SK-N-SH (cell line): ENCODE measurements around the gene CES3. TPM values are rescaled to one million over a fixed set of nuclear protein-coding genes. Genes with fewer than 3 reads are reported as not detected.

Experiments used
- CTCF ChIA-PET: fragments of 300-600, 350-600 bp; formaldehyde crosslinking; extraction: SDS; loops from one replicate; lab custom pipeline; 2021; lab: Yijun Ruan, JAX
- POLR2A ChIA-PET: fragments of 350-600 bp; sonication (Branson Sonifier 250); formaldehyde crosslinking; extraction: SDS; loops from one replicate; lab custom pipeline; 2020; ENCODE audit warnings: antibody characterized with exemption, inconsistent platforms; lab: Yijun Ruan, JAX
- DNase-seq: peaks from one replicate; pipeline ENCODE4 v3.0.0; 2012
- H2AFZ ChIP-seq: fragments of 200-600 bp; sonication (generic); 2 replicates; pipeline ENCODE4 v1.8.1; 2016; ENCODE audit warnings: antibody characterized with exemption, mild to moderate bottlenecking, low read depth
- H3F3A ChIP-seq: fragments of 200-600 bp; sonication (generic); replicated peaks from 2 replicates; pipeline ENCODE3; 2016; ENCODE audit warnings: antibody characterized with exemption, mild to moderate bottlenecking; ENCODE audit not compliant: insufficient read depth
- H3K27ac ChIP-seq, 2 experiments: fragments of 200-500 bp in 1 of 2; fragments of 200-600 bp in 1 of 2; sonication (Bioruptor generic) in 1 of 2; sonication (generic), shearing (Covaris generic) in 1 of 2; 2 replicates each; pipeline versions ENCODE4 v1.5.1 to v1.6.1; 2014 to 2016; ENCODE audit warnings: low read depth in 2 of 2, inconsistent platforms in 1 of 2, low read length in 1 of 2, mild to moderate bottlenecking in 1 of 2, mixed read lengths in 1 of 2
- H3K27me3 ChIP-seq: fragments of 200-600 bp; sonication (generic), shearing (Covaris generic); 2 replicates; pipeline ENCODE4 v1.6.1; 2016; ENCODE audit warnings: mixed run types; ENCODE audit not compliant: insufficient read depth
- H3K36me3 ChIP-seq, 2 experiments: fragments of 200-500 bp in 1 of 2; fragments of 200-600 bp in 1 of 2; sonication (Bioruptor generic) in 1 of 2; sonication (generic) in 1 of 2; replicated peaks in 1 of 2; 2 replicates each; pipeline versions ENCODE3 to v1.5.1; 2014 to 2016; ENCODE audit warnings: low read length in 1 of 2, mild to moderate bottlenecking in 1 of 2; ENCODE audit not compliant: insufficient read depth in 2 of 2, control insufficient read depth in 1 of 2
- H3K4me1 ChIP-seq, 2 experiments: fragments of 200-500 bp in 1 of 2; fragments of 200-600 bp in 1 of 2; sonication (Bioruptor generic) in 1 of 2; sonication (generic), shearing (Covaris generic) in 1 of 2; 2 replicates each; pipeline versions ENCODE4 v1.5.1 to v1.6.1; 2014 to 2016; ENCODE audit warnings: low read depth in 1 of 2, low read length in 1 of 2, mixed run types in 1 of 2; ENCODE audit not compliant: insufficient read depth in 2 of 2, control insufficient read depth in 1 of 2
- H3K4me2 ChIP-seq: fragments of 200-600 bp; sonication (generic), shearing (Covaris generic); 2 replicates; pipeline ENCODE4 v1.6.1; 2017; ENCODE audit warnings: mixed run types
- H3K4me3 ChIP-seq, 2 experiments: fragments of 200-500 bp in 1 of 2; fragments of 200-600 bp in 1 of 2; sonication (Bioruptor generic) in 1 of 2; sonication (generic), shearing (Covaris generic) in 1 of 2; 2 replicates each; pipeline versions ENCODE4 v1.5.1 to v1.8.1; 2014 to 2016; ENCODE audit warnings: low read depth in 2 of 2, inconsistent platforms in 1 of 2, low read length in 1 of 2, mild to moderate bottlenecking in 1 of 2, mixed read lengths in 1 of 2, moderate library complexity in 1 of 2
- H3K79me2 ChIP-seq: fragments of 200-600 bp; sonication (generic); 2 replicates; pipeline ENCODE4 v1.8.1; 2017; ENCODE audit warnings: mild to moderate bottlenecking; ENCODE audit not compliant: insufficient read depth
- H3K9ac ChIP-seq: fragments of 200-600 bp; sonication (generic); 2 replicates; pipeline ENCODE4 v1.6.1; 2017; ENCODE audit warnings: mixed run types
- H3K9me2 ChIP-seq: fragments of 200-600 bp; sonication (generic); 2 replicates; pipeline ENCODE4 v1.6.1; 2017; ENCODE audit warnings: mixed run types
- H3K9me3 ChIP-seq: fragments of 200-600 bp; sonication (generic); 2 replicates; pipeline ENCODE4 v1.6.1; 2017; ENCODE audit warnings: mixed run types, mild to moderate bottlenecking, moderate library complexity
- H4K20me1 ChIP-seq: fragments of 200-600 bp; sonication (generic); 2 replicates; pipeline ENCODE4 v1.6.1; 2017; ENCODE audit warnings: mild to moderate bottlenecking, mixed run types; ENCODE audit not compliant: insufficient read depth
- GABPA ChIP-seq: IDR thresholded peaks from 2 replicates; pipeline ENCODE4 v1.4.0; 2012; ENCODE audit warnings: low read depth, mild to moderate bottlenecking
- JUND ChIP-seq: IDR thresholded peaks from 2 replicates; pipeline ENCODE4 v1.4.0; 2012
- MEF2A ChIP-seq: IDR thresholded peaks from 2 replicates; pipeline ENCODE4 v1.4.0; 2012; ENCODE audit warnings: low read depth, borderline replicate concordance
- NRF1 ChIP-seq: IDR thresholded peaks from 2 replicates; pipeline ENCODE4 v1.6.1; 2012; ENCODE audit warnings: low read depth, mild to moderate bottlenecking, low read length
- PBX3 ChIP-seq: IDR thresholded peaks from 2 replicates; pipeline ENCODE4; 2012
- USF1 ChIP-seq: IDR thresholded peaks from 2 replicates; pipeline ENCODE4 v1.4.0; 2012; ENCODE audit warnings: low read depth, borderline replicate concordance
- WGBS: methylation state at CpG from one replicate; pipeline ENCODE4 v1.1.6; 2017; ENCODE audit warnings: low lambda C conversion rate; 5-methylcytosine and 5-hydroxymethylcytosine counted together
- polyA plus RNA-seq, 3 experiments: library from polyadenylated mRNA; depleted of rRNA; stranded (reverse); fragments of >200 nt; gene quantifications; 2 replicates each; pipeline ENCODE4 v1.2.3, GENCODE V29; 2012

CES3 gene
- polyA plus RNA-seq, 1 of the 3 experiments (the other 2 are of a cell fraction), result 1.4 TPM

GRCh38 chr16:66950971-66951790 lies 9.9 kb upstream of the CES3 start:
- Histone ChIP-seq H3K4me1 (peaks cover 0 to 8% of the 10 kb centered on the region in 2 experiments; a peak in 1 of 4 replicates), H4K20me1 (no peaks in the 10 kb centered on the region), H2AFZ (no peak overlapping the region), H3K79me2 (no peaks in the 10 kb centered on the region), H3K4me3 (no peak overlapping the region), H3K36me3 (no peaks in the 10 kb centered on the region), H3K9ac (no peak overlapping the region), H3K27ac (no peak overlapping the region), H3K9me3 (no peaks in the 10 kb centered on the region; the same call in 1 of the 2 replicates), H3K9me2 (no peaks in the 10 kb centered on the region), H3F3A (peaks cover 9% of the 10 kb centered on the region), H3K4me2 (no peak overlapping the region), H3K27me3 (no peaks in the 10 kb centered on the region)
- 72% methylated on average over 4 of the region's 4 CpGs for WGBS
- DNase-seq, result no peak
- TF ChIP-seq GABPA, result no peak
- no peak for TF ChIP-seq PBX3
- no peak for TF ChIP-seq MEF2A
- ChIA-PET POLR2A (no interaction called here), CTCF (interaction anchor here (0.8 to 6.2 kb wide), 7 partner anchors 13 to 209 kb away, joined by 3 to 81 read pairs (median 3); partner anchors contain the start of gene CES3)

GRCh38 chr16:66952430-66953110 lies 8.5 kb upstream of the CES3 start:
- CTCF ChIA-PET, result interaction anchor here (0.6 to 6.2 kb wide), 17 partner anchors 8 to 347 kb away, joined by 3 to 81 read pairs (median 4); partner anchors contain the start of genes B3GNT9 and CES3
- peaks cover 5% of the 10 kb centered on the region for H3F3A ChIP-seq

More at GRCh38 chr16:66952430-66953110, 8.5 kb upstream of the CES3 start:
- H3K4me1 ChIP-seq, result peaks cover 0 to 7% of the 10 kb centered on the region in 2 experiments; a peak in 1 of 4 replicates
- H2AFZ ChIP-seq, result no peak overlapping the region
- H4K20me1 ChIP-seq, result no peaks in the 10 kb centered on the region
- H3K36me3 ChIP-seq, result no peaks in the 10 kb centered on the region
- no peaks in the 10 kb centered on the region for H3K27me3 ChIP-seq
- no peak for TF ChIP-seq JUND
- TF ChIP-seq USF1, result no peak
- TF ChIP-seq NRF1, result no peak
- TF ChIP-seq, all 33 proteins: peak for 0
- Histone ChIP-seq H3K4me2 (no peak overlapping the region), H3K79me2 (no peaks in the 10 kb centered on the region), H3K9ac (no peak overlapping the region), H3K4me3 (no peak overlapping the region), H3K27ac (no peak overlapping the region), H3K9me3 (no peaks in the 10 kb centered on the region; the same call in 1 of the 2 replicates), H3K9me2 (no peaks in the 10 kb centered on the region)
- 73% methylated on average over 7 of the region's 7 CpGs for WGBS
- POLR2A ChIA-PET, result no interaction called here
- DNase-seq, result no peak
